WTC11 (cell line): ENCODE results near the gene KIDINS220. TPM values are rescaled to one million over a fixed set of nuclear protein-coding genes. Genes with fewer than 3 reads are reported as not detected.

Experiments used
- ATAC-seq: fragments of 200-7000 bp; cut with Tn5 transposase; 2 replicates; pipeline ENCODE4 v1.10.0; 2021; ENCODE audit warnings: mild to moderate bottlenecking, moderate library complexity
- CTCF ChIA-PET: fragments of 300-600 bp; sonication (Branson Sonifier 250); formaldehyde crosslinking; loops from one replicate; lab custom pipeline; 2021; ENCODE audit warnings: antibody characterized with exemption; lab: Charles Lee
- POLR2A ChIA-PET: fragments of 350-600 bp; sonication (Branson Sonifier 250); formaldehyde crosslinking; loops from one replicate; lab custom pipeline; 2021; ENCODE audit warnings: antibody characterized with exemption; lab: Charles Lee
- DNase-seq: peaks from one replicate; pipeline ENCODE4 v3.0.0; 2021; ENCODE audit warnings: low spot score
- H3K27ac Mint-ChIP-seq: 2 replicates; pipeline ENCODE4 v1.8.0; 2021; ENCODE audit warnings: mixed read lengths
- H3K27me3 Mint-ChIP-seq: 2 replicates; pipeline ENCODE4 v1.8.0; 2021; ENCODE audit warnings: low read depth, mild to moderate bottlenecking, moderate library complexity, mixed read lengths
- H3K36me3 Mint-ChIP-seq: 2 replicates; pipeline ENCODE4 v1.8.0; 2021; ENCODE audit warnings: mixed read lengths
- H3K4me1 Mint-ChIP-seq: 2 replicates; pipeline ENCODE4 v1.8.0; 2022; ENCODE audit warnings: mixed read lengths
- H3K4me3 Mint-ChIP-seq: 2 replicates; pipeline ENCODE4 v1.8.0; 2021; ENCODE audit warnings: mild to moderate bottlenecking, moderate library complexity, mixed read lengths
- H3K9me3 Mint-ChIP-seq: 2 replicates; pipeline ENCODE4 v1.8.0; 2021; ENCODE audit warnings: mixed read lengths
- AFF4 ChIP-seq: sonication (generic); formaldehyde crosslinking; IDR thresholded peaks from 2 replicates; pipeline ENCODE4 v1.8.1; 2023; ENCODE audit warnings: mild to moderate bottlenecking, missing genetic modification reagents, borderline replicate concordance
- ARID4B ChIP-seq: sonication (generic); formaldehyde crosslinking; IDR thresholded peaks from 2 replicates; pipeline ENCODE4 v1.8.0; 2023; ENCODE audit warnings: missing genetic modification reagents, mild to moderate bottlenecking, borderline replicate concordance
- ATF6 ChIP-seq: sonication (generic); formaldehyde crosslinking; IDR thresholded peaks from 2 replicates; pipeline ENCODE4 v1.8.1; 2023; ENCODE audit warnings: mild to moderate bottlenecking, missing genetic modification reagents
- EMX1 ChIP-seq: fragments of 250-450 bp; sonication (Bioruptor Pico); IDR thresholded peaks from 2 replicates; pipeline ENCODE4 v1.8.0; 2021; ENCODE audit warnings: mild to moderate bottlenecking
- ETV6 ChIP-seq: sonication (generic); formaldehyde crosslinking; IDR thresholded peaks from 2 replicates; pipeline ENCODE4 v1.8.1; 2022; ENCODE audit warnings: mild to moderate bottlenecking, missing genetic modification reagents
- FOXJ3 ChIP-seq: sonication (generic); formaldehyde crosslinking; IDR thresholded peaks from 2 replicates; pipeline ENCODE4 v1.9.0; 2021; ENCODE audit warnings: missing genetic modification reagents, mild to moderate bottlenecking, borderline replicate concordance
- GTF2I ChIP-seq: fragments of 250-450 bp; sonication (Bioruptor Pico); conservative IDR thresholded peaks from 2 replicates; pipeline ENCODE4 v1.4.0; 2021; ENCODE audit warnings: mild to moderate bottlenecking
- IRF1 ChIP-seq: sonication (generic); formaldehyde crosslinking; IDR thresholded peaks from 2 replicates; pipeline ENCODE4 v1.8.0; 2023; ENCODE audit warnings: missing genetic modification reagents
- KAT7 ChIP-seq: sonication (generic); formaldehyde crosslinking; IDR thresholded peaks from 2 replicates; pipeline ENCODE4 v1.8.1; 2023; ENCODE audit warnings: missing genetic modification reagents, mild to moderate bottlenecking, borderline replicate concordance
- MAX ChIP-seq: sonication (generic); formaldehyde crosslinking; IDR thresholded peaks from 2 replicates; pipeline ENCODE4 v1.8.0; 2022; ENCODE audit warnings: mild to moderate bottlenecking, missing genetic modification reagents
- NR1H2 ChIP-seq: sonication (generic); formaldehyde crosslinking; IDR thresholded peaks from 2 replicates; pipeline ENCODE4 v1.9.0; 2021; ENCODE audit warnings: mild to moderate bottlenecking, moderate library complexity, missing genetic modification reagents
- NR3C1 ChIP-seq: sonication (generic); formaldehyde crosslinking; conservative IDR thresholded peaks from 2 replicates; pipeline ENCODE4 v1.8.1; 2023; ENCODE audit warnings: low read depth, mild to moderate bottlenecking, missing genetic modification reagents
- PRRX2 ChIP-seq: fragments of 250-450 bp; sonication (Bioruptor Pico); IDR thresholded peaks from 2 replicates; pipeline ENCODE4 v1.8.0; 2021; ENCODE audit warnings: mild to moderate bottlenecking
- TCF7 ChIP-seq: sonication (generic); formaldehyde crosslinking; IDR thresholded peaks from 2 replicates; pipeline ENCODE4 v1.8.0; 2022; ENCODE audit warnings: mild to moderate bottlenecking, low read depth, missing genetic modification reagents, moderate library complexity
- ZNF263 ChIP-seq: sonication (generic); formaldehyde crosslinking; IDR thresholded peaks from 2 replicates; pipeline ENCODE4 v1.8.1; 2022; ENCODE audit warnings: low read depth, mild to moderate bottlenecking, moderate library complexity, missing genetic modification reagents
- ZNF671 ChIP-seq: fragments of 250-450 bp; sonication (Bioruptor Pico); IDR thresholded peaks from 2 replicates; pipeline ENCODE4 v1.8.0; 2021; ENCODE audit warnings: mild to moderate bottlenecking
- total RNA-seq: library from RNA; stranded (reverse); gene quantifications from 3 replicates; pipeline ENCODE4 v1.2.3, GENCODE V29; 2021

The KIDINS220 gene
- total RNA-seq, 1 experiment from 2014 or later, result 23.9 TPM

GRCh38 chr2:8806885-8807704, 30.3 kb downstream of the KIDINS220 start:
- ATAC-seq (no peak), DNase-seq (no peak)
- no peaks in the 10 kb centered on the region for H3K4me1 Mint-ChIP-seq
- H3K36me3 Mint-ChIP-seq, result peaks cover 5% of the 10 kb centered on the region
- ChIA-PET CTCF (no interaction called here), POLR2A (no interaction called here)
- no peak for TF ChIP-seq NR3C1 (CRISPR knock-in tag)
- no peak for TF ChIP-seq AFF4 (CRISPR knock-in tag)
- TF ChIP-seq ATF6 (CRISPR knock-in tag), result no peak
- no peak for TF ChIP-seq FOXJ3
- TF ChIP-seq ETV6, result no peak
- TF ChIP-seq GTF2I (CRISPR knock-in tag), result no peak
- H3K27ac Mint-ChIP-seq, result no peak overlapping the region
- H3K4me3 Mint-ChIP-seq, result no peak overlapping the region
- H3K9me3 Mint-ChIP-seq, result no peaks in the 10 kb centered on the region
- H3K27me3 Mint-ChIP-seq, result no peaks in the 10 kb centered on the region

- ChIA-PET CTCF (no interaction called here), POLR2A (no interaction called here)
- no peaks in the 10 kb centered on the region for H3K4me1 Mint-ChIP-seq
- no peaks in the 10 kb centered on the region for H3K27me3 Mint-ChIP-seq
- H3K9me3 Mint-ChIP-seq, result no peaks in the 10 kb centered on the region
- no peak overlapping the region for H3K27ac Mint-ChIP-seq
- ATAC-seq, result no peak
- no peak overlapping the region for H3K4me3 Mint-ChIP-seq
- DNase-seq, result no peak
- H3K36me3 Mint-ChIP-seq, result peaks cover 8% of the 10 kb centered on the region
- TF ChIP-seq PRRX2 (CRISPR knock-in tag), result no peak
- no peak for TF ChIP-seq MAX
- TF ChIP-seq ARID4B (CRISPR knock-in tag), result no peak
- TF ChIP-seq TCF7 (CRISPR knock-in tag), result no peak
- no peak for TF ChIP-seq ZNF671 (CRISPR knock-in tag)
- TF ChIP-seq AFF4 (CRISPR knock-in tag), result no peak
- no peak for TF ChIP-seq NR1H2 (CRISPR knock-in tag)
- TF ChIP-seq EMX1, result no peak
- TF ChIP-seq GTF2I (CRISPR knock-in tag), result no peak
- TF ChIP-seq KAT7, result no peak
- TF ChIP-seq IRF1 (CRISPR knock-in tag), result no peak
- TF ChIP-seq ZNF263 (CRISPR knock-in tag), result no peak
Measured at GRCh38 chr2:8805278-8806210, 31.9 kb downstream of the KIDINS220 start.
